WTC11 (cell line): ENCODE results near the gene SBSN.

Source experiments
- CTCF ChIP-seq: fragments of 200-600 bp; IDR thresholded peaks from 2 replicates; pipeline ENCODE4 v1.8.0; 2022; ENCODE audit warnings: antibody characterized with exemption
- E2F4 ChIP-seq: sonication (generic); formaldehyde crosslinking; IDR thresholded peaks from 2 replicates; pipeline ENCODE4 v1.8.1; 2022; ENCODE audit warnings: low read depth, mild to moderate bottlenecking, moderate library complexity, missing genetic modification reagents, borderline replicate concordance

GRCh38 chr19:35553385-35554000, 25.4 kb upstream of the SBSN start:
- TF ChIP-seq CTCF, result no peak
- TF ChIP-seq E2F4 (CRISPR knock-in tag), result no peak
